HL-60 (cell line): ENCODE data around the gene FABP6.
A peak's percentile ranks its signal among the peaks of the same experiment; 100 is the strongest.

Source experiments
- DNase-seq, 2 experiments: peaks; one replicate each; pipeline ENCODE4 v3.0.0-alpha.2; 2010 to 2020; ENCODE audit warnings: low read depth in 1 of 2, low spot score in 1 of 2
- H3K27ac ChIP-seq: fragments of 250-450 bp; sonication (Bioruptor Pico); replicated peaks from 2 replicates; pipeline ENCODE4 v1.5.1; 2020; ENCODE audit warnings: mild to moderate bottlenecking, moderate library complexity
- H3K27me3 ChIP-seq: fragments of 250-450 bp; sonication (Bioruptor Pico); 2 replicates; pipeline ENCODE4 v1.5.1; 2021; ENCODE audit warnings: mild to moderate bottlenecking, moderate library complexity; ENCODE audit not compliant: insufficient read depth, poor library complexity, severe bottlenecking
- H3K4me3 ChIP-seq: replicated peaks from 2 replicates; pipeline ENCODE4 v1.5.1; 2011; ENCODE audit warnings: mild to moderate bottlenecking, control low read depth, low read length; ENCODE audit not compliant: insufficient read depth
- CTCF ChIP-seq: IDR thresholded peaks from one replicate; pipeline ENCODE4 v1.5.1; 2011; ENCODE audit warnings: low read length, control low read depth, inconsistent platforms; ENCODE audit not compliant: insufficient read depth
- GABPA ChIP-seq: IDR thresholded peaks from 2 replicates; pipeline ENCODE4 v1.6.1; 2012; ENCODE audit warnings: low read depth
- POLR2AphosphoS5 ChIP-seq: IDR thresholded peaks from 2 replicates; pipeline ENCODE4 v1.6.1; 2012; ENCODE audit warnings: low read depth
- SPI1 ChIP-seq: IDR thresholded peaks from 2 replicates; pipeline ENCODE4 v1.6.1; 2012; ENCODE audit warnings: low read depth, mild to moderate bottlenecking, borderline replicate concordance
- TF ChIP-seq, protein P1 (sequence below): IDR thresholded peaks from 2 replicates; pipeline ENCODE4 v1.6.1; 2012; ENCODE audit warnings: low read depth; ENCODE audit not compliant: insufficient replicate concordance

The FABP6 gene

DNA sequence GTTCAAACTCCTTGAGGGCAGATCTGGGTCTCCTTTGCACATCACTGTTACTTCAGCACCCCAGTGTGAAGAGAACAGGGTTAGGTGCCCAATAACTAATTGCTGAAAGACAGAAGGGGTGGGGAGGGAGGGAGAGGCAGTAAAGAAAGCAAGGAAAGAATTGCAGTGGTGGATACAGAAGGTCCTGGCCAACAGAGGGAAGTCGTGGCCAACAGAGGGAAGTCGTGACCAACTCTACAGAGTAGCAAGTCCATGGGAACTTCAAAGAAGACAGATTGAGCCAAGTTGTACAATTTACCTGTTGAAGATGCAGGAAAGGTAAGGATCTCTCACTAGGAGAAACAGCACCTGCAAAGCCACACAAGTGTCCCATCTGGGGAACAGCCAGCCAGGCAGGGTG is 56.0 kb downstream of the FABP6 start:
- TF ChIP-seq POLR2AphosphoS5 (no peak), CTCF (no peak), GABPA (no peak), SPI1 (no peak)
- TF ChIP-seq, protein P1, sequence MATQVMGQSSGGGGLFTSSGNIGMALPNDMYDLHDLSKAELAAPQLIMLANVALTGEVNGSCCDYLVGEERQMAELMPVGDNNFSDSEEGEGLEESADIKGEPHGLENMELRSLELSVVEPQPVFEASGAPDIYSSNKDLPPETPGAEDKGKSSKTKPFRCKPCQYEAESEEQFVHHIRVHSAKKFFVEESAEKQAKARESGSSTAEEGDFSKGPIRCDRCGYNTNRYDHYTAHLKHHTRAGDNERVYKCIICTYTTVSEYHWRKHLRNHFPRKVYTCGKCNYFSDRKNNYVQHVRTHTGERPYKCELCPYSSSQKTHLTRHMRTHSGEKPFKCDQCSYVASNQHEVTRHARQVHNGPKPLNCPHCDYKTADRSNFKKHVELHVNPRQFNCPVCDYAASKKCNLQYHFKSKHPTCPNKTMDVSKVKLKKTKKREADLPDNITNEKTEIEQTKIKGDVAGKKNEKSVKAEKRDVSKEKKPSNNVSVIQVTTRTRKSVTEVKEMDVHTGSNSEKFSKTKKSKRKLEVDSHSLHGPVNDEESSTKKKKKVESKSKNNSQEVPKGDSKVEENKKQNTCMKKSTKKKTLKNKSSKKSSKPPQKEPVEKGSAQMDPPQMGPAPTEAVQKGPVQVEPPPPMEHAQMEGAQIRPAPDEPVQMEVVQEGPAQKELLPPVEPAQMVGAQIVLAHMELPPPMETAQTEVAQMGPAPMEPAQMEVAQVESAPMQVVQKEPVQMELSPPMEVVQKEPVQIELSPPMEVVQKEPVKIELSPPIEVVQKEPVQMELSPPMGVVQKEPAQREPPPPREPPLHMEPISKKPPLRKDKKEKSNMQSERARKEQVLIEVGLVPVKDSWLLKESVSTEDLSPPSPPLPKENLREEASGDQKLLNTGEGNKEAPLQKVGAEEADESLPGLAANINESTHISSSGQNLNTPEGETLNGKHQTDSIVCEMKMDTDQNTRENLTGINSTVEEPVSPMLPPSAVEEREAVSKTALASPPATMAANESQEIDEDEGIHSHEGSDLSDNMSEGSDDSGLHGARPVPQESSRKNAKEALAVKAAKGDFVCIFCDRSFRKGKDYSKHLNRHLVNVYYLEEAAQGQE: no peak
- DNase-seq: peak in 1 of 2 experiments; percentile 11
- Histone ChIP-seq H3K27ac (no peak overlapping the region), H3K4me3 (no peak overlapping the region), H3K27me3 (no peaks in the 10 kb centered on the region)

- DNase-seq: no peak
- TF ChIP-seq, protein P1: no peak
- TF ChIP-seq CTCF (no peak), POLR2AphosphoS5 (no peak), GABPA (no peak), SPI1 (no peak)
- Histone ChIP-seq H3K27me3 (no peaks in the 10 kb centered on the region), H3K4me3 (no peak overlapping the region), H3K27ac (no peak overlapping the region)
These were observed 57.6 kb downstream of the FABP6 start for GRCh38 chr5:160286947-160287346.

- DNase-seq: no peak
These were observed 58.2 kb downstream of the FABP6 start for GRCh38 chr5:160287378-160288051.

More at GRCh38 chr5:160287378-160288051, 58.2 kb downstream of the FABP6 start:
- Histone ChIP-seq H3K27me3 (no peaks in the 10 kb centered on the region), H3K27ac (no peak overlapping the region), H3K4me3 (no peak overlapping the region)
- TF ChIP-seq CTCF (no peak), POLR2AphosphoS5 (no peak), GABPA (no peak), SPI1 (no peak)
- TF ChIP-seq, protein P1: no peak
